ENCODE measurements around the gene TMEM184B. TPM values are rescaled to one million over a fixed set of nuclear protein-coding genes. Genes with fewer than 3 reads are reported as not detected.

TMEM184B gene
- total RNA-seq, 3 donors from 2014 or later, result 30.6 to 49.5 (median 42.4) TPM

DNA sequence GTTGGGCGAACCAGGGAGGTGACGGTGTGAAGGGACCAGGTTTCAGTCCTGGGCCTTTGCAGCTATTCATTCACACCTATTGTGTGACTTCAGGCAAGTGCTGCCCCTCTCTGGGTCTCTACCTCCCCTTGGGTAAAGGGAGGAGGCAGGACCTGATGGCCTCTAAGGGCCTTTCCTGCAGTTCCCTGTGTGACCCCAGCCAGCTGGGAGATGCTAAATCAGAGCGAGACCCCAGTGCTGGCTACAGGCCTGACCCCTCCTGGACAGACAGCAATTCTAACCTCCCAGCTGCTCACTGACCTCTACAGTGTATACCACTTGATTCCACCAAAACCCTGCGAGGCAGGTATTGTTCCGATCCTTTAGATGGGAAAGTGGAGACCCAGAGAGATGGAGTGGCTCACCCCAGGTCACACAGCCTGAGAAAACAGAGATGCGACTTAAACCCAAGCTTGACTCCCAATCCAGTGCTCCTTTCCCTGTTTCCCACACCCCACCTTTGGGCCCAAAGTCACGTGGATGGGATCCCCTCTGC is 64.8 kb downstream of the TMEM184B start:
- intact Hi-C loops (cut with DNase I; ENCODE audit: low total_unique reads), result loop anchor here (10.0 kb wide), 2 partner anchors 107 to 153 kb away; partner anchors contain the start of genes CSNK1E and PICK1
- Histone ChIP-seq H3K4me3 (no peak overlapping the region), H3K36me3 (no peaks in the 10 kb centered on the region), H3K27me3 (no peaks in the 10 kb centered on the region), H3K27ac (no peak overlapping the region), H3K4me1 (peaks cover 9 to 16% of the 10 kb centered on the region in 2 donors), H3K9me3 (no peaks in the 10 kb centered on the region)
- DNase-seq (ENCODE audit: low spot score in 2 of 2), result no peak
- TF ChIP-seq, protein P1, sequence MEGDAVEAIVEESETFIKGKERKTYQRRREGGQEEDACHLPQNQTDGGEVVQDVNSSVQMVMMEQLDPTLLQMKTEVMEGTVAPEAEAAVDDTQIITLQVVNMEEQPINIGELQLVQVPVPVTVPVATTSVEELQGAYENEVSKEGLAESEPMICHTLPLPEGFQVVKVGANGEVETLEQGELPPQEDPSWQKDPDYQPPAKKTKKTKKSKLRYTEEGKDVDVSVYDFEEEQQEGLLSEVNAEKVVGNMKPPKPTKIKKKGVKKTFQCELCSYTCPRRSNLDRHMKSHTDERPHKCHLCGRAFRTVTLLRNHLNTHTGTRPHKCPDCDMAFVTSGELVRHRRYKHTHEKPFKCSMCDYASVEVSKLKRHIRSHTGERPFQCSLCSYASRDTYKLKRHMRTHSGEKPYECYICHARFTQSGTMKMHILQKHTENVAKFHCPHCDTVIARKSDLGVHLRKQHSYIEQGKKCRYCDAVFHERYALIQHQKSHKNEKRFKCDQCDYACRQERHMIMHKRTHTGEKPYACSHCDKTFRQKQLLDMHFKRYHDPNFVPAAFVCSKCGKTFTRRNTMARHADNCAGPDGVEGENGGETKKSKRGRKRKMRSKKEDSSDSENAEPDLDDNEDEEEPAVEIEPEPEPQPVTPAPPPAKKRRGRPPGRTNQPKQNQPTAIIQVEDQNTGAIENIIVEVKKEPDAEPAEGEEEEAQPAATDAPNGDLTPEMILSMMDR (IDR thresholded peaks at IDR 0.05), result no peak
- TF ChIP-seq POLR2AphosphoS5 (IDR thresholded peaks at IDR 0.05) (no peak), POLR2A (IDR thresholded peaks at IDR 0.05) (no peak)

DNA sequence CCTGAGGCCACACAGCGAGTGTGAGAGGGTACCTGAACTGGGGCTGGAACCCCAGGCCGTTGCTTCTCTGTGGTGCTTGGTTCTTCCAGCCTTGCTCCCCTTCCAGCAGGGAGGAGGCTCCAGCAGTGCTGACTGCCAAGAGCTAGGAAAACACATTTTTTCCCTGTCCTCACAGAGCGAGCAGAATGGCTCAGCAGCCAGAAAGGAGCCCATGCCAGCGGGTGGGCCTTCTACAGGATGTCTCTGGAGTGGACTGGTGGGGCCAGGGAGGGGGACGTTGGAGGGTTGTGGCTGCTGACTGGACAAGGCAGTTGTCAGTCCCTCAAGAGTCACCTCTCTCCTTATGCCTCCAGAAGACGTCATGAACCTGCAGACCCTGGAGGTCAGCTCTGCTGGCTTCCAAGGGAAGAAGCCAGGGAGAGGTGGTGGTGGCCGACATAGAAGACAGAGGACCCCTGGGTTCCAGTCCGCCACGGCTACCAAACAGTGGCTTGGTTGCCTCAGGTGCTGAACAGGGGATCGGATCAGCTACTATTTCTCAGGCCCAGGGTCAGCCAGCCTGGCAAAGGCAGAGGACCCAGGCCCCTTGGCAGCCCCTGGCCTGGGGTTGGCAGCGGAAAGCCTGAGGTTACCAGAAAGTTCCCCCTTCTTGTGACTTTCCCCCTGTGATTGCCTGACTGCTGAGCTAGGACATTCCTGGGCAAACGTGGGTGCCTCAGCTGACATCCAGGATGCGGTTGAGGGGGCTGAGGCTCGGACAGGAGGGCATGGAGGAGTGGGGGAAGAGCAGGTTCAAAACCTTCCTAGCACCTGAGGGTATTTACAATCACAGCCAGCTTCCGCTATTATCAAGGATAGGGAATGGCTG is 67.3 kb downstream of the TMEM184B start:
- Histone ChIP-seq H3K27ac (peak overlapping the region; percentile 99 to 100), H3K9me3 (no peaks in the 10 kb centered on the region), H3K27me3 (no peaks in the 10 kb centered on the region), H3K4me3 (peak overlapping the region; percentile 18 to 87 (median 71)), H3K36me3 (no peaks in the 10 kb centered on the region), H3K4me1 (peaks cover 9 to 16% of the 10 kb centered on the region in 2 donors)
- TF ChIP-seq POLR2AphosphoS5 (IDR thresholded peaks at IDR 0.05) (peak; percentile 23 to 50 (median 43)), POLR2A (IDR thresholded peaks at IDR 0.05) (no peak)
- intact Hi-C loops (cut with DNase I; ENCODE audit: low total_unique reads), result loop anchor here (10.0 kb wide), 2 partner anchors 109 to 151 kb away; partner anchors contain the start of genes CSNK1E and PICK1
- peak; percentile 64 to 87 for DNase-seq (ENCODE audit: low spot score in 2 of 2)

DNA sequence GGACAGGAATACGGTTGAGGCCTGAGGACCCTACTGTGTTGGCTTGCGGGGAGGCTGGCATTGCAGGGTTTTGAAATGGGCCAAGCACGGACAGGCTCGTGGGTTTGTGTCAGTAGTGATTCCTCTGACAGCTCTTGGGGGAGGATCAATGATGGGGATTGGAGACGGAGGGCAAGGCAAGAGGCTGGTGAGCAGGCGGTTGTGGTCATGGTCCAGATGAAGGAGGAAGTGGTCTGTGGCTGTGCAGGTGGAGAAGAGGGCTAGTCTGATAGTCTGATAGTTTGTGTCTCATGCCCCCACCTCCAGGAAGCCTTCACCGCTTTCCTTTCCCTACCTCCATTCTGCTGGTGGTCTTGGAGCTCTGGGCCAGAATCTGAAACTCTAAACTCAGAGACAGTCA is 68.0 kb downstream of the TMEM184B start:
- H3K36me3 ChIP-seq, result no peaks in the 10 kb centered on the region
- H3K27ac ChIP-seq, result peak overlapping the region; percentile 99 to 100
- H3K27me3 ChIP-seq, result no peaks in the 10 kb centered on the region
- H3K4me1 ChIP-seq, result peaks cover 9 to 16% of the 10 kb centered on the region in 2 donors
- H3K4me3 ChIP-seq, result peak overlapping the region; percentile 8 to 87 (median 71)
- TF ChIP-seq POLR2A (IDR thresholded peaks at IDR 0.05) (no peak), POLR2AphosphoS5 (IDR thresholded peaks at IDR 0.05) (no peak)
- TF ChIP-seq, protein P1 (IDR thresholded peaks at IDR 0.05), result no peak
- intact Hi-C loops (cut with DNase I; ENCODE audit: low total_unique reads), result loop anchor here (10.0 kb wide), 2 partner anchors 110 to 150 kb away; partner anchors contain the start of genes CSNK1E and PICK1
- H3K9me3 ChIP-seq, result no peaks in the 10 kb centered on the region
- no peak for DNase-seq (ENCODE audit: low spot score in 2 of 2)

DNA sequence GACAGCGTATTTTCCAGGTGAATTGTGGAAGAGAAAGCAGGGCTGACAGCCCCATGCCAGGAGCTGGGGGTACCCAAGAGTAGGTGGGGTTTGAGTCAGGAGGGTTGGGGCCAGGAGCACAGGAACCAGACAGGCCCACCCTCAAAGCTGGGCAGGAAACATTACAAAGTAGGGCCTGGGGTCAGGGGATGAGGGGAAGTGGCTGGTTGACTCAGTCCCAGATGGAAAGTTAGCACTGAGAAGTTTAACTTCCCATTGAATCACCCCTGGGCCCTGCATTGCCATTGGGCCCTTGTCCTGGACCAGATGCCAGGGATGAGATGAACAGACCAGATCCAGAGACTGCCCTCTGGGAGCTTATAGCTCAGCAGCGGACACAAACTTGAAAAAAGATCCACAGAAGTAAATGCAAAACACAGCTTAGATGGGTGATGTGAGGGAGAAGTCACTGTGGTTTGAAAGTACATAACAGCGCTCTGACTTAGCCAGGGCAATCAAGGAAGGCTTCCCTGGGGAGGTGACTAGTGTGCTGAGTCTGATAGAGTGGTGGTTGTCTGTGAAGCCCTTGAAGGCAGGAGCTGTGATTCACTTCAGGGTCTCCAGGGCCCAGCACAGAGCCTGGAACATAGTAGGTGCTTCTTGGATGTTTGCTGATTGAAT is 68.8 kb downstream of the TMEM184B start:
- no peak for DNase-seq (ENCODE audit: low spot score in 2 of 2)
- peak overlapping the region; percentile 99 to 100 for H3K27ac ChIP-seq
- peak overlapping the region; percentile 71 to 87 (median 82) for H3K4me3 ChIP-seq
- intact Hi-C loops (cut with DNase I; ENCODE audit: low total_unique reads), result loop anchor here (10.0 kb wide), 2 partner anchors 111 to 149 kb away; partner anchors contain the start of genes CSNK1E and PICK1
- no peaks in the 10 kb centered on the region for H3K9me3 ChIP-seq
- TF ChIP-seq, protein P1 (IDR thresholded peaks at IDR 0.05), result no peak
- TF ChIP-seq POLR2A (IDR thresholded peaks at IDR 0.05) (no peak), POLR2AphosphoS5 (IDR thresholded peaks at IDR 0.05) (no peak)
- H3K36me3 ChIP-seq, result no peaks in the 10 kb centered on the region
- H3K27me3 ChIP-seq, result no peaks in the 10 kb centered on the region
- peaks cover 9 to 16% of the 10 kb centered on the region in 2 donors for H3K4me1 ChIP-seq

DNA sequence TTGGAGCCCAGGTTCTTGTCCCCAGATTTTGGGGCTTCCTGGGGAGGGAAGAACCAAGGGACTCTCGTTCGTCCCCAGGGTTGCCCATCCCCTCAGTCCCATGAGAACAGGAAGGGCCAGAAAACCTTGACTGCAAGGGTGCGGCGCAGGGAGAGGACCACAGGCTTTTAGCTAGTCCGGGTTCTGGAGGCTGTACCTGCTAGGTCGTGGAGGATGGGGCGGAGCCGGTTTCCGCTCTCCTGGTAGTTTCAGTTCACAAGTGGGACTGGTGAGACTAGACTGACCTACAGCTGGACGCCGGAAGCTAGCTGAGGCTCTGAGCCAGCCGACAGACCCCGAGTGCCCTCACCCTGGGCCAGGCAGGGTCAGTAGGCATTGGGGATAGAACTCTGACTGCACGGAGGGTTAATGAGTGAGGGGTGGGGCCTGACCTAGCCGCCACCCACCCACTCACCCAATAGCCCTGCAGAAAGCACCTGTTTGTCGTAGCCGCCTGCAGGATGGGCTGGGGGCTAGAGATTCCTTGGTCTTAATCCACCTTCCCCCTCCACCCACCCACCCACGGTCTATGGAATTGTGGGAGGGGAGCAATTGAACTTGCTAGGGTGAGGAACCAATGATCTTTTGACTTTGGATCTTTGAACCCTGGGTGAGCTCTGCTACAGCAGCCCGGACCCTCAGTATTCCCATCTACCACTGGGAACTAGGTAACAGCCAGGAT is 69.6 kb downstream of the TMEM184B start:
- H3K4me3 ChIP-seq, result peak overlapping the region; percentile 71 to 87 (median 82)
- no peaks in the 10 kb centered on the region for H3K27me3 ChIP-seq
- TF ChIP-seq POLR2AphosphoS5 (IDR thresholded peaks at IDR 0.05), result peak in 1 of 3 donors; percentile 8
- TF ChIP-seq, protein P1 (IDR thresholded peaks at IDR 0.05), result no peak
- peaks cover 9 to 16% of the 10 kb centered on the region in 2 donors for H3K4me1 ChIP-seq
- intact Hi-C loops (cut with DNase I; ENCODE audit: low total_unique reads), result loop anchor here (10.0 kb wide), 2 partner anchors 112 to 148 kb away; partner anchors contain the start of genes CSNK1E and PICK1
- H3K27ac ChIP-seq, result peak overlapping the region; percentile 99 to 100
- H3K36me3 ChIP-seq, result no peaks in the 10 kb centered on the region
- no peaks in the 10 kb centered on the region for H3K9me3 ChIP-seq
- peak; percentile 76 to 79 for DNase-seq (ENCODE audit: low spot score in 2 of 2)
